ENCODE results near the gene PDGFB. TPM values are rescaled to one million over a fixed set of nuclear protein-coding genes. Genes with fewer than 3 reads are reported as not detected.

The PDGFB gene
- total and polyA plus RNA-seq, 9 of the 15 experiments (the other 6 are each of a cell fraction or from before 2014, with no cell fraction given), result 0.07 to 4.0 (median 0.48) TPM; not detected in 1

- TF ChIP-seq CTCF (IDR thresholded peaks at IDR 0.05 in 2 of 3, conservative IDR thresholded peaks at IDR 0.05 in 1 of 3; ENCODE audit: insufficient read depth in 2 of 3, low read depth in 1 of 3, low read length in 3 of 3), result no peak
- TF ChIP-seq ZNF589 (CRISPR knock-in tag; IDR thresholded peaks at IDR 0.05; ENCODE audit: low read depth), result no peak
- no peak for TF ChIP-seq HMGXB4 (CRISPR knock-in tag; IDR thresholded peaks at IDR 0.05)
- TF ChIP-seq RBM25 (IDR thresholded peaks at IDR 0.05; ENCODE audit: low read depth, low read length, severe bottlenecking), result peak; percentile 44
Measured at GRCh38 chr22:39266398-39267030, 21.7 kb upstream of the PDGFB start (continued).

Measured in K562 (cell line).